IMR-90 (cell line): ENCODE measurements around the gene CCSER2. TPM values are rescaled to one million over a fixed set of nuclear protein-coding genes. Genes with fewer than 3 reads are reported as not detected.

Source experiments
- ATAC-seq: fragments of 200-7000 bp; cut with Tn5 transposase; 2 replicates; pipeline ENCODE4 v1.9.1; 2020; ENCODE audit warnings: low read depth, mild to moderate bottlenecking, moderate library complexity
- BruUV-seq: library from RNA; stranded (reverse); fragments of 400-500 nt; replicated peaks from 2 replicates; lab custom pipeline; 2021; lab: Mats Ljungman, UMichigan
- CTCF ChIA-PET: fragments of 300-600 bp; formaldehyde crosslinking; extraction: SDS; loops from one replicate; lab custom pipeline; 2021; ENCODE audit warnings: antibody characterized with exemption; lab: Yijun Ruan, JAX
- POLR2A ChIA-PET: fragments of 300-600 bp; sonication (Branson Sonifier 250); formaldehyde crosslinking; loops from one replicate; lab custom pipeline; 2022; ENCODE audit warnings: antibody characterized with exemption; ENCODE audit not compliant: unreplicated experiment; lab: Charles Lee
- DNase-seq: peaks from one replicate; pipeline ENCODE4 v3.0.0; 2013
- H2AFZ ChIP-seq: replicated peaks from 2 replicates; pipeline ENCODE3; 2013; ENCODE audit warnings: low read length, mild to moderate bottlenecking; ENCODE audit not compliant: poor library complexity
- H2AK5ac ChIP-seq: 2 replicates; pipeline ENCODE4 v1.6.1; 2013; ENCODE audit warnings: low read depth, low read length, inconsistent platforms
- H2AK9ac ChIP-seq: replicated peaks from 2 replicates; pipeline ENCODE3; 2013; ENCODE audit warnings: mild to moderate bottlenecking, low read depth, low read length, moderate library complexity; ENCODE audit not compliant: poor library complexity
- H2BK120ac ChIP-seq: 2 replicates; pipeline ENCODE4 v1.6.1; 2013; ENCODE audit warnings: low read depth, low read length, inconsistent platforms
- H2BK15ac ChIP-seq: 3 replicates; pipeline ENCODE4 v1.6.1; 2013; ENCODE audit warnings: low read depth, low read length, inconsistent platforms
- H2BK20ac ChIP-seq: 2 replicates; pipeline ENCODE4 v1.6.1; 2013; ENCODE audit warnings: low read depth, mild to moderate bottlenecking, inconsistent platforms, low read length, moderate library complexity
- H2BK5ac ChIP-seq: 2 replicates; pipeline ENCODE4 v1.6.1; 2013; ENCODE audit warnings: mild to moderate bottlenecking, low read depth, low read length, inconsistent platforms; ENCODE audit not compliant: poor library complexity, severe bottlenecking
- H3K14ac ChIP-seq: replicated peaks from 2 replicates; pipeline ENCODE4 v1.6.1; 2013; ENCODE audit warnings: low read depth, low read length, inconsistent platforms
- H3K18ac ChIP-seq: 2 replicates; pipeline ENCODE4 v1.6.1; 2013; ENCODE audit warnings: low read depth, low read length, control low read depth
- H3K23ac ChIP-seq: 2 replicates; pipeline ENCODE4 v1.6.1; 2013; ENCODE audit warnings: low read depth, low read length, inconsistent platforms
- H3K27ac ChIP-seq: 2 replicates; pipeline ENCODE4 v1.5.1; 2013; ENCODE audit warnings: mild to moderate bottlenecking, control low read depth, low read length; ENCODE audit not compliant: insufficient read depth
- H3K27me3 ChIP-seq: 2 replicates; pipeline ENCODE4 v1.6.1; 2013; ENCODE audit warnings: low read length; ENCODE audit not compliant: control insufficient read depth, insufficient read depth
- H3K36me3 ChIP-seq: 2 replicates; pipeline ENCODE4 v1.6.1; 2013; ENCODE audit warnings: low read length, mixed read lengths; ENCODE audit not compliant: control insufficient read depth, insufficient read depth
- H3K4ac ChIP-seq: 2 replicates; pipeline ENCODE4 v1.6.1; 2013; ENCODE audit warnings: low read depth, low read length, inconsistent platforms
- H3K4me1 ChIP-seq: 2 replicates; pipeline ENCODE4 v1.6.1; 2013; ENCODE audit warnings: low read length, mixed read lengths; ENCODE audit not compliant: control insufficient read depth, insufficient read depth
- H3K4me2 ChIP-seq: 2 replicates; pipeline ENCODE4 v1.6.1; 2013; ENCODE audit warnings: low read depth, mild to moderate bottlenecking, control low read depth, low read length, moderate library complexity
- H3K4me3 ChIP-seq: 2 replicates; pipeline ENCODE4 v1.5.1; 2013; ENCODE audit warnings: low read depth, mild to moderate bottlenecking, control low read depth, low read length, moderate library complexity; ENCODE audit not compliant: insufficient read depth
- H3K56ac ChIP-seq: 2 replicates; pipeline ENCODE4 v1.6.1; 2013; ENCODE audit warnings: low read length, inconsistent platforms; ENCODE audit not compliant: insufficient read depth; ENCODE audit errors: extremely low read depth
- H3K79me1 ChIP-seq, 2 experiments: 2 replicates each; pipeline ENCODE4 v1.6.1; 2013; ENCODE audit warnings: low read length in 2 of 2, inconsistent platforms in 1 of 2, low read depth in 1 of 2
- H3K9ac ChIP-seq: 2 replicates; pipeline ENCODE4 v1.6.1; 2013; ENCODE audit warnings: low read depth, low read length, control low read depth
- H3K9me1 ChIP-seq: 2 replicates; pipeline ENCODE4 v1.6.1; 2013; ENCODE audit warnings: low read length, inconsistent platforms; ENCODE audit not compliant: insufficient read depth
- H3K9me3 ChIP-seq: 2 replicates; pipeline ENCODE4 v1.6.1; 2013; ENCODE audit warnings: low read length; ENCODE audit not compliant: control insufficient read depth, insufficient read depth
- H4K20me1 ChIP-seq: 2 replicates; pipeline ENCODE4 v1.6.1; 2013; ENCODE audit warnings: low read length, inconsistent platforms; ENCODE audit not compliant: insufficient read depth
- H4K5ac ChIP-seq: 2 replicates; pipeline ENCODE4 v1.6.1; 2013; ENCODE audit warnings: mild to moderate bottlenecking, low read depth, low read length, control low read depth
- H4K8ac ChIP-seq, 2 experiments: 2 replicates each; pipeline ENCODE4 v1.6.1; 2013; ENCODE audit warnings: low read depth in 2 of 2, low read length in 2 of 2, control low read depth in 1 of 2, inconsistent platforms in 1 of 2
- H4K91ac ChIP-seq: 2 replicates; pipeline ENCODE4 v1.6.1; 2013; ENCODE audit warnings: low read depth, low read length, inconsistent platforms; ENCODE audit not compliant: insufficient read depth
- BHLHE40 ChIP-seq: fragments of 150-350 bp; IDR thresholded peaks from 2 replicates; pipeline ENCODE4 v1.6.1; 2016; ENCODE audit warnings: mild to moderate bottlenecking, low read depth, low read length
- CEBPB ChIP-seq: IDR thresholded peaks from 2 replicates; pipeline ENCODE4 v1.6.1; 2012; ENCODE audit warnings: low read depth, low read length, improper control_type of control experiment
- CHD1 ChIP-seq: IDR thresholded peaks from 2 replicates; pipeline ENCODE4 v1.6.1; 2012; ENCODE audit warnings: low read depth, low read length, improper control_type of control experiment
- ELK1 ChIP-seq: fragments of 150-350 bp; IDR thresholded peaks from 2 replicates; pipeline ENCODE4 v1.6.1; 2016; ENCODE audit warnings: low read depth, mild to moderate bottlenecking, low read length, moderate library complexity, borderline replicate concordance
- FOS ChIP-seq: fragments of 150-350 bp; IDR thresholded peaks from 2 replicates; pipeline ENCODE4 v1.6.1; 2016; ENCODE audit warnings: low read depth, low read length
- MAFK ChIP-seq: IDR thresholded peaks from 2 replicates; pipeline ENCODE4 v1.6.1; 2012; ENCODE audit warnings: low read depth, low read length, improper control_type of control experiment
- MAZ ChIP-seq: IDR thresholded peaks from 2 replicates; pipeline ENCODE4 v1.6.1; 2012; ENCODE audit warnings: low read depth, mild to moderate bottlenecking, low read length, improper control_type of control experiment, moderate library complexity, borderline replicate concordance
- MXI1 ChIP-seq: IDR thresholded peaks from 2 replicates; pipeline ENCODE4 v1.6.1; 2012; ENCODE audit warnings: low read depth, mild to moderate bottlenecking, low read length, moderate library complexity, borderline replicate concordance
- NFE2L2 ChIP-seq: fragments of 150-350 bp; IDR thresholded peaks from 2 replicates; pipeline ENCODE4 v1.6.1; 2016; ENCODE audit warnings: low read depth, mild to moderate bottlenecking, low read length
- POLR2A ChIP-seq: IDR thresholded peaks from 2 replicates; pipeline ENCODE4 v1.6.1; 2012; ENCODE audit warnings: mild to moderate bottlenecking, low read depth, low read length
- RAD21 ChIP-seq: IDR thresholded peaks from 2 replicates; pipeline ENCODE4 v1.6.1; 2012; ENCODE audit warnings: low read length, improper control_type of control experiment
- RCOR1 ChIP-seq: IDR thresholded peaks from 2 replicates; pipeline ENCODE4 v1.6.1; 2012; ENCODE audit warnings: mild to moderate bottlenecking, low read length, improper control_type of control experiment; ENCODE audit not compliant: insufficient replicate concordance
- RFX5 ChIP-seq: IDR thresholded peaks from 2 replicates; pipeline ENCODE4 v1.8.0; 2012; ENCODE audit warnings: low read depth, mild to moderate bottlenecking, low read length, moderate library complexity
- SMC3 ChIP-seq: fragments of 150-350 bp; IDR thresholded peaks from 2 replicates; pipeline ENCODE4 v1.6.1; 2016; ENCODE audit warnings: low read depth, mild to moderate bottlenecking, antibody characterized with exemption, low read length, moderate library complexity
- USF2 ChIP-seq: fragments of 150-350 bp; IDR thresholded peaks from 2 replicates; pipeline ENCODE4 v1.6.1; 2017; ENCODE audit warnings: mild to moderate bottlenecking, antibody characterized with exemption, low read length, low read depth
- WGBS, 2 experiments: methylation state at CpG; one replicate each; pipeline versions ENCODE4 v1.1.5 to v1.1.7; 2013; ENCODE audit warnings: missing lambda C conversion rate in 2 of 2; ENCODE audit not compliant: insufficient read length in 1 of 2; ENCODE audit errors: extremely low coverage in 2 of 2; 5-methylcytosine and 5-hydroxymethylcytosine counted together
- dilution Hi-C: fragments of 300-500 bp; cut with HindIII; formaldehyde crosslinking; loops from one replicate; pipeline ENCODE4 v1.14.3; 2018; ENCODE audit warnings: low sequenced_read_pairs; ENCODE audit not compliant: unreplicated experiment
- in situ Hi-C: fragments of 300-500 bp; cut with MboI; formaldehyde crosslinking; loops from 3 replicates; pipeline ENCODE4 v1.14.3; 2019; ENCODE audit warnings: low sequenced_read_pairs, inconsistent platforms, mixed read lengths
- intact Hi-C: fragments of 100-400 bp; cut with micrococcal nuclease; formaldehyde crosslinking; loops from 2 replicates; pipeline ENCODE4 v1.10.0; 2022
- polyA plus RNA-seq, 3 experiments: library from polyadenylated mRNA; depleted of rRNA; stranded (reverse); fragments of >200 nt; gene quantifications; 2 replicates each; pipeline ENCODE4 v1.2.3, GENCODE V29; 2012; ENCODE audit warnings: low replicate concordance in 1 of 3
- total RNA-seq: library from RNA; depleted of rRNA; stranded (reverse); fragments of >200 nt; gene quantifications from 2 replicates; pipeline ENCODE4 v1.2.3, GENCODE V29; 2012
- TF ChIP-seq, protein P1 (sequence below): conservative IDR thresholded peaks from 2 replicates; pipeline ENCODE4 v1.5.1; 2012; ENCODE audit warnings: mild to moderate bottlenecking, low read depth, low read length, improper control_type of control experiment

The CCSER2 gene
- total and polyA plus RNA-seq, 2 of the 4 experiments (the other 2 are of a cell fraction): 20.4 to 31.7 TPM

- Histone ChIP-seq H3K4ac (no peak overlapping the region), H3K27me3 (no peaks in the 10 kb centered on the region), H3K9ac (no peak overlapping the region), H3K79me1 (peaks cover 3 to 13% of the 10 kb centered on the region in 2 experiments), H3K14ac (no peak overlapping the region), H3K23ac (no peak overlapping the region), H3K27ac (no peak overlapping the region), H2BK5ac (no peak overlapping the region), H4K5ac (no peak overlapping the region), H2AK9ac (no peak overlapping the region), H2BK20ac (no peak overlapping the region), H2AK5ac (no peak overlapping the region), H4K20me1 (no peaks in the 10 kb centered on the region), H2AFZ (no peak overlapping the region), H3K4me1 (no peaks in the 10 kb centered on the region; the same call in 1 of the 2 replicates), H3K4me3 (no peak overlapping the region), H4K91ac (no peak overlapping the region), H2BK15ac (no peak overlapping the region), H3K4me2 (no peak overlapping the region), H3K36me3 (no peaks in the 10 kb centered on the region), H2BK120ac (no peak overlapping the region), H3K9me3 (no peaks in the 10 kb centered on the region), H3K9me1 (no peaks in the 10 kb centered on the region), H3K56ac (no peak overlapping the region), H4K8ac (no peak overlapping the region), H3K18ac (no peak overlapping the region)
- ATAC-seq (no peak), DNase-seq (no peak)
- WGBS, 2 experiments: no CpG with 5 or more reads among the region's 2 CpGs
- TF ChIP-seq BHLHE40: no peak
- TF ChIP-seq MXI1: no peak
- TF ChIP-seq POLR2A: no peak
- TF ChIP-seq MAZ: no peak
- no peak for TF ChIP-seq NFE2L2
- no peak for TF ChIP-seq RCOR1
- TF ChIP-seq ELK1: no peak
- no peak for TF ChIP-seq MAFK
- no peak for TF ChIP-seq USF2
- no peak for TF ChIP-seq RFX5
- no peak for TF ChIP-seq FOS
- TF ChIP-seq, protein P1, sequence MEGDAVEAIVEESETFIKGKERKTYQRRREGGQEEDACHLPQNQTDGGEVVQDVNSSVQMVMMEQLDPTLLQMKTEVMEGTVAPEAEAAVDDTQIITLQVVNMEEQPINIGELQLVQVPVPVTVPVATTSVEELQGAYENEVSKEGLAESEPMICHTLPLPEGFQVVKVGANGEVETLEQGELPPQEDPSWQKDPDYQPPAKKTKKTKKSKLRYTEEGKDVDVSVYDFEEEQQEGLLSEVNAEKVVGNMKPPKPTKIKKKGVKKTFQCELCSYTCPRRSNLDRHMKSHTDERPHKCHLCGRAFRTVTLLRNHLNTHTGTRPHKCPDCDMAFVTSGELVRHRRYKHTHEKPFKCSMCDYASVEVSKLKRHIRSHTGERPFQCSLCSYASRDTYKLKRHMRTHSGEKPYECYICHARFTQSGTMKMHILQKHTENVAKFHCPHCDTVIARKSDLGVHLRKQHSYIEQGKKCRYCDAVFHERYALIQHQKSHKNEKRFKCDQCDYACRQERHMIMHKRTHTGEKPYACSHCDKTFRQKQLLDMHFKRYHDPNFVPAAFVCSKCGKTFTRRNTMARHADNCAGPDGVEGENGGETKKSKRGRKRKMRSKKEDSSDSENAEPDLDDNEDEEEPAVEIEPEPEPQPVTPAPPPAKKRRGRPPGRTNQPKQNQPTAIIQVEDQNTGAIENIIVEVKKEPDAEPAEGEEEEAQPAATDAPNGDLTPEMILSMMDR: no peak
- TF ChIP-seq RAD21: no peak
- no peak for TF ChIP-seq SMC3
- no peak for TF ChIP-seq CHD1
- TF ChIP-seq CEBPB: no peak
- in situ Hi-C loops (no loop called here), intact Hi-C loops (loop anchor here (1.0 kb wide), 1 partner anchor 9 kb away; no protein-coding TSS in a partner anchor), dilution Hi-C loops (no loop called here)
- POLR2A ChIA-PET: no interaction called here
- CTCF ChIA-PET: no interaction called here
- no TSS peak for BruUV-seq
Observed at GRCh38 chr10:84484541-84484940, 156.2 kb downstream of the CCSER2 start.
